GM18951 (cell line): ENCODE results near the gene IFNA1.

ENCODE experiments used
- POLR2A ChIP-seq: IDR thresholded peaks from 4 replicates; pipeline ENCODE4 v1.6.1; 2011; ENCODE audit warnings: mild to moderate bottlenecking; ENCODE audit not compliant: insufficient read length, insufficient read depth; ENCODE audit errors: extremely low read depth
- in situ Hi-C: fragments of 300-500 bp; cut with MboI; formaldehyde crosslinking; loops from one replicate; pipeline ENCODE4 v1.12.0; 2022; ENCODE audit warnings: low sequenced_read_pairs, mixed read lengths, inconsistent platforms; ENCODE audit not compliant: unreplicated experiment

The IFNA1 gene

DNA sequence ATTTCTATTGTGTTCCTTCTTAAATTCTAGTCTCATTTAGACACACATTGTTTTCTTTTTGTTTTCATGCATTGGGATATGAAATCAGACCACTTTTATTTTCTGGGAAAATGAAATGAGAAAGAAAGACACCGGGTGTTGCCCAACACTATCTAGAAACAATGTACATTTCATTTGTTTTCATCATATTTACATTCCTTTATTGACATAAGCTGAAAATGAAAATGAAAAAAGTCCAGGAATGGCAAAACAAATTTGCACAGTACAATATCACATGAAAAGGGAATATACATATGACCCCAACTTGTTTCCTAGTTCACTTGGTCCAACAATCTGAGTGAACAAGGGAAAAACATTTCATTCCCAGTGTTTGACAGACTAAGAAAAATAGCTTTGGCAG lies 21.1 kb downstream of the IFNA1 start:
- in situ Hi-C loops: loop anchor here (25.0 kb wide), 1 partner anchor 326 kb away; no protein-coding TSS in a partner anchor
- TF ChIP-seq POLR2A: no peak

- in situ Hi-C loops: loop anchor here (25.0 kb wide), 1 partner anchor 322 kb away; no protein-coding TSS in a partner anchor
- no peak for TF ChIP-seq POLR2A
Measured at GRCh38 chr9:21465138-21465537, 24.9 kb downstream of the IFNA1 start.

GRCh38 chr9:21465859-21466518 lies 25.8 kb downstream of the IFNA1 start:
- no peak for TF ChIP-seq POLR2A
- in situ Hi-C loops: loop anchor here (25.0 kb wide), 1 partner anchor 321 kb away; no protein-coding TSS in a partner anchor

- TF ChIP-seq POLR2A: no peak
- in situ Hi-C loops: loop anchor here (25.0 kb wide), 1 partner anchor 317 kb away; no protein-coding TSS in a partner anchor
Measured at GRCh38 chr9:21470126-21470525, 29.9 kb downstream of the IFNA1 start.

- in situ Hi-C loops: loop anchor here (25.0 kb wide), 1 partner anchor 314 kb away; no protein-coding TSS in a partner anchor
- TF ChIP-seq POLR2A: no peak
Measured at GRCh38 chr9:21473236-21473635, 33.0 kb downstream of the IFNA1 start.

DNA sequence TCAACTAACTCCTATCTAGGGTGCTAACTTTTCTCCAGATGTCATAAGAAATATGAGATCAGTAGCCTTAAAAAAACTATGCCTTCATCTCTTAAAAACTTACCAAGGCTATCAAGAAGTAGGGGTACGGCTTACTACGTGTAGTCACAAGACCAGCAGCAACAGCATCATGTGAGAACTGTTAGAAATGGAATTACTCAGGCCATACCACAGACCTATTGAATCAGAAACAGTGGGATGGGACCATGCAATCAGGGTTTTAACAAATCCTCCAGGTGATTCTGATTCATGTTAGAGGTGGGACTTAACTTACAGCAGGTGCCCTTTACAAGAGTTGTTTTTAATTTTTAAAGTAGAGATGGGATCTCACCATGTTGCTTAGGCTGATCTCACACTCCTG lies 37.2 kb downstream of the IFNA1 start:
- TF ChIP-seq POLR2A: no peak
- in situ Hi-C loops: no loop called here

GRCh38 chr9:21479152-21479702 lies 39.0 kb downstream of the IFNA1 start:
- TF ChIP-seq POLR2A: no peak
- in situ Hi-C loops: no loop called here

DNA sequence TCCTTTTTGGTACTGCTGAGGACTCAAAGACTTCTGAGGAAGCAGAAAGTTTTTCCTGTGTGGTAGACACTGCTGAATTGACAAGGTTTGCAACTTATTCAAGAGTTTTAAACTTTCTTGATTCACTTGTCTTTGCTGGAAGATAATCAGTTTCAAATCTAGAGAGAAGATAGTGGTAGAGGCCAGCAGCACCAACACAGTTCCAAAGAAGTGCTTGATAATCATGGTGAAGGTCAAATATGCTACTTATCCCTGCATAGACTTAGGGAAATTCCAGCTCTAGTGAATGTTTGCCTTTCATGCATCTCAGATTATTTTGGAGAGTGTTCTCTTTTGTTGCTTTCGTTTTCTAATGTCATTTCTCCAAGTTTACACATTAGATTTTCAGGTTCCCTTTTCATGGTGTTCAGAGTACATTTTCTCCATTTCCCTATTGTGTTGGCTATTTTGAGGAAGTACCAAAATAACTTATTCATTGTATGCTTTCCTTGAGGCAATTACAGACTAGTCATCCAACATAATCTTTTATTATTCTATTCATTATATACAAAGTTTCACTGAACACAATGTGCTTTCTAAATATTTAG lies 41.3 kb downstream of the IFNA1 start:
- in situ Hi-C loops: no loop called here

GRCh38 chr9:21482213-21482612 lies 42.0 kb downstream of the IFNA1 start, which contains the start of gene IFNE:
IFNE (minus strand) TSS chr9:21482313; CDS start chr9:21481694, 619 bp downstream.
- TF ChIP-seq POLR2A: no peak
- in situ Hi-C loops: no loop called here

More for the DNA sequence above, 41.3 kb downstream of the IFNA1 start:
- no peak for TF ChIP-seq POLR2A
